Colonic mucosa (tissue), 4 donors: ENCODE results near the gene SLC22A3. TPM values are rescaled to one million over a fixed set of nuclear protein-coding genes. Genes with fewer than 3 reads are reported as not detected.

Experiments used
- DNase-seq: peaks from one replicate; pipeline ENCODE4 v3.0.0-alpha.2; 2020
- H3K27ac ChIP-seq: fragments of 200-600 bp; one replicate; pipeline ENCODE4 v1.8.0; 2021
- H3K27me3 ChIP-seq: fragments of 200-600 bp; one replicate; pipeline ENCODE4 v1.8.0; 2021
- H3K36me3 ChIP-seq: fragments of 200-600 bp; one replicate; pipeline ENCODE4 v1.8.0; 2021
- H3K4me1 ChIP-seq: fragments of 200-600 bp; one replicate; pipeline ENCODE4 v1.8.0; 2021; ENCODE audit warnings: mild to moderate bottlenecking
- H3K4me3 ChIP-seq: fragments of 200-600 bp; one replicate; pipeline ENCODE4 v1.8.0; 2021
- H3K9ac ChIP-seq, 2 donors: one replicate each; pipeline ENCODE4 v1.7.0; 2013; ENCODE audit warnings: control low read depth in 2 of 2, low read depth in 2 of 2, low read length in 2 of 2
- H3K9me3 ChIP-seq: fragments of 200-600 bp; one replicate; pipeline ENCODE4 v1.8.0; 2021
- intact Hi-C: fragments of 100-400 bp; cut with DNase I; formaldehyde crosslinking; loops from one replicate; pipeline ENCODE4 v1.14.1; 2022
- total RNA-seq, 2 donors: library from RNA; stranded (reverse); fragmentation: NEBNext Ultra II Directional in 1 of 2; extraction: Animal tissue kit (Norgen Biotek cat#: 25700) in 1 of 2; gene quantifications; one replicate each; pipeline ENCODE4 v1.2.1, GENCODE V29; 2021
- TF ChIP-seq, protein P1 (sequence below): fragments of 200-600 bp; IDR thresholded peaks from one replicate; pipeline ENCODE4 v1.8.0; 2022; ENCODE audit warnings: antibody characterized with exemption, mild to moderate bottlenecking
- donor health status: healthy.
- donor health status: DM: no; HTN: no; CAD: no.
- donor health status: DM: no; HTN: no; CAD: no.

The SLC22A3 gene
- total RNA-seq, 2 donors from 2014 or later = 2.1 to 2.5 TPM

- H3K36me3 ChIP-seq = no peaks in the 10 kb centered on the region
- no peaks in the 10 kb centered on the region for H3K9me3 ChIP-seq
- no peak overlapping the region for H3K27ac ChIP-seq
- H3K4me3 ChIP-seq = no peak overlapping the region
- no peaks in the 10 kb centered on the region for H3K27me3 ChIP-seq
- no peaks in the 10 kb centered on the region for H3K4me1 ChIP-seq
- TF ChIP-seq, protein P1, sequence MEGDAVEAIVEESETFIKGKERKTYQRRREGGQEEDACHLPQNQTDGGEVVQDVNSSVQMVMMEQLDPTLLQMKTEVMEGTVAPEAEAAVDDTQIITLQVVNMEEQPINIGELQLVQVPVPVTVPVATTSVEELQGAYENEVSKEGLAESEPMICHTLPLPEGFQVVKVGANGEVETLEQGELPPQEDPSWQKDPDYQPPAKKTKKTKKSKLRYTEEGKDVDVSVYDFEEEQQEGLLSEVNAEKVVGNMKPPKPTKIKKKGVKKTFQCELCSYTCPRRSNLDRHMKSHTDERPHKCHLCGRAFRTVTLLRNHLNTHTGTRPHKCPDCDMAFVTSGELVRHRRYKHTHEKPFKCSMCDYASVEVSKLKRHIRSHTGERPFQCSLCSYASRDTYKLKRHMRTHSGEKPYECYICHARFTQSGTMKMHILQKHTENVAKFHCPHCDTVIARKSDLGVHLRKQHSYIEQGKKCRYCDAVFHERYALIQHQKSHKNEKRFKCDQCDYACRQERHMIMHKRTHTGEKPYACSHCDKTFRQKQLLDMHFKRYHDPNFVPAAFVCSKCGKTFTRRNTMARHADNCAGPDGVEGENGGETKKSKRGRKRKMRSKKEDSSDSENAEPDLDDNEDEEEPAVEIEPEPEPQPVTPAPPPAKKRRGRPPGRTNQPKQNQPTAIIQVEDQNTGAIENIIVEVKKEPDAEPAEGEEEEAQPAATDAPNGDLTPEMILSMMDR = no peak
- intact Hi-C loops = no loop called here
- H3K9ac ChIP-seq = no peak overlapping the region
- no peak for DNase-seq
Measured at GRCh38 chr6:160398674-160399271, 50.6 kb downstream of the SLC22A3 start.

DNA sequence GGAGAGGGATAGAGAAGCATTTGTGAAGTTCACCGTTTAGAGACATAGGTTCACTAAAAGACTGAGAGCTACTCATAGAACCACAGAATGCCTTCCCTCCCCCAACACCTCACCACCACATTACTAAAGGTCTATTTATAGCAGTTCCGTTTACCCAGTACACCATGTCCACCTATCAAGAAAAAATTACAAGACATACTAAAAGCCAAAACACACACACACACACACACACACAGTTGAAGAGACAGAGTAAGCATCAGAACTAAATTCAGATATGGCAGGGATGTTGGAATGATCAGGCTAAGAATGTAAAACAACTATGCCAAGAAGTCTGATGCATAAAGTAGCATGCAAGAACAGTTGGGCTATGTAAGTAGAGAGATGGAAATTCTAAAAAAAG is 52.3 kb downstream of the SLC22A3 start:
- Histone ChIP-seq H3K4me1 (no peaks in the 10 kb centered on the region), H3K27me3 (no peaks in the 10 kb centered on the region), H3K27ac (no peak overlapping the region), H3K9me3 (no peaks in the 10 kb centered on the region), H3K36me3 (no peaks in the 10 kb centered on the region), H3K4me3 (no peak overlapping the region), H3K9ac (no peak overlapping the region)
- TF ChIP-seq, protein P1 = no peak
- intact Hi-C loops = no loop called here
- no peak for DNase-seq

DNA sequence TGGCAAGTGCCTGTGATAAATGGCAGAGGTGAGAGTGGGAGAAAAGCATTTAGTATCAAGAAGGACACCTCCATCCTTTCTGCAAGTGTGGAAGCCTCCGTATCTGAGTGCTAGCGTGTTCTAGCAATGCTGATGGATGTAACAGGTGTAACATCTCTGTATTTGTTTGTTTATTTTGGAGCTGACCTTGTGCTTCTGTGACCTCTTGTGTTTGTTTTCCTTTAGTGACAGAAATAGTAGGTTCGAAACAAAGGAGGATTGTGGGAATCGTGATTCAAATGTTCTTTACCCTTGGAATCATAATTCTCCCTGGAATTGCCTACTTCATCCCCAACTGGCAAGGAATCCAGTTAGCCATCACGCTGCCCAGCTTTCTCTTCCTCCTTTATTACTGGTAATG is 60.4 kb downstream of the SLC22A3 start:
- Histone ChIP-seq H3K27me3 (no peaks in the 10 kb centered on the region), H3K9me3 (no peaks in the 10 kb centered on the region), H3K27ac (no peak overlapping the region), H3K4me1 (no peaks in the 10 kb centered on the region), H3K36me3 (no peaks in the 10 kb centered on the region), H3K4me3 (no peak overlapping the region), H3K9ac (no peak overlapping the region)
- intact Hi-C loops = no loop called here
- TF ChIP-seq, protein P1 = no peak
- DNase-seq = no peak

GRCh38 chr6:160412993-160413392 is 64.8 kb downstream of the SLC22A3 start:
- Histone ChIP-seq H3K27me3 (no peaks in the 10 kb centered on the region), H3K4me1 (no peaks in the 10 kb centered on the region), H3K27ac (no peak overlapping the region), H3K36me3 (no peaks in the 10 kb centered on the region), H3K9ac (no peak overlapping the region), H3K9me3 (no peaks in the 10 kb centered on the region), H3K4me3 (no peak overlapping the region)
- TF ChIP-seq, protein P1 = no peak
- no peak for DNase-seq
- intact Hi-C loops = no loop called here

DNA sequence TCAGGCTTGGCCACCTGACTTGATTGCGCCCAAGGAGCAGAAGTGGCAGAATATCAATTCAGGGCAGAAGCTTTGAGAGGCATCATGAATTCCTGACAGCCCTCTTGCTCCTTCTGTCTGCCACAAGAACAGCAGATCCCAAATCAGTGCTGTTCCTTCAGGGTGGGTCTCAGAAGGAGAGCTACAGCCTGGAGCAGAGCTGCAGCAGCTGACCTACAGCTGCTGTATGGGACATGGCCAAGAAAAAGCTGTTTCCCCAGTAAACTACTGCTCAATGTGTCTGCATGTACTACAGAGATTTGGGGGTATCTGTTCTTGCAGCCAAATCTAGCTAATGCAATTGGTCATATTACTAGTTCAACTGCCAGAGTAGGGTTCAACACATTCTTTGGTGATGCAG is 69.0 kb downstream of the SLC22A3 start:
- no peak overlapping the region for H3K4me3 ChIP-seq
- no peak overlapping the region for H3K27ac ChIP-seq
- H3K36me3 ChIP-seq = no peaks in the 10 kb centered on the region
- intact Hi-C loops = no loop called here
- no peaks in the 10 kb centered on the region for H3K27me3 ChIP-seq
- TF ChIP-seq, protein P1 = no peak
- no peaks in the 10 kb centered on the region for H3K4me1 ChIP-seq
- no peaks in the 10 kb centered on the region for H3K9me3 ChIP-seq
- DNase-seq = no peak
- no peak overlapping the region for H3K9ac ChIP-seq
